Activated CD4-positive, alpha-beta memory T cell treated with anti-CD3 and anti-CD28 coated beads, Interleukin-2, amount 10 ng/mL, durations not matched to agents 7 days and 5 days (primary cell): Measurements from ENCODE around the gene LRRD1. TPM values are rescaled to one million over a fixed set of nuclear protein-coding genes. Genes with fewer than 3 reads are reported as not detected.
"Not testable (repeated sequence)": the region's sequence is repeated elsewhere in the genome, so short reads cannot be mapped to it uniquely, and the experiment has no call there.

Experiments
- CTCF ChIA-PET: fragments of 350-600 bp; sonication (Branson Sonifier 250); formaldehyde crosslinking; loops from one replicate; lab custom pipeline; 2021; ENCODE audit warnings: antibody characterized with exemption, inconsistent platforms; lab: Charles Lee
- POLR2A ChIA-PET: fragments of 350-600 bp; sonication (Branson Sonifier 250); formaldehyde crosslinking; loops from one replicate; lab custom pipeline; 2021; ENCODE audit warnings: antibody characterized with exemption; lab: Charles Lee
- DNase-seq: peaks from one replicate; pipeline ENCODE4 v3.0.0-alpha.2; 2020
- H3K27ac Mint-ChIP-seq: one replicate; pipeline ENCODE4 v1.8.0; 2021; ENCODE audit warnings: mild to moderate bottlenecking, mixed read lengths
- H3K27me3 Mint-ChIP-seq: one replicate; pipeline ENCODE4 v1.8.0; 2021; ENCODE audit warnings: mixed read lengths
- H3K36me3 Mint-ChIP-seq: one replicate; pipeline ENCODE4 v1.8.0; 2021; ENCODE audit warnings: low read depth, mixed read lengths
- H3K4me1 Mint-ChIP-seq: one replicate; pipeline ENCODE4 v1.8.0; 2021; ENCODE audit warnings: mixed read lengths
- H3K4me3 Mint-ChIP-seq: one replicate; pipeline ENCODE4 v1.8.0; 2021; ENCODE audit warnings: mild to moderate bottlenecking, mixed read lengths
- H3K9me3 Mint-ChIP-seq: one replicate; pipeline ENCODE4 v1.8.0; 2021; ENCODE audit warnings: mixed read lengths
- total RNA-seq, 2 experiments: library from RNA; stranded (reverse); gene quantifications; one replicate each; pipeline ENCODE4 v1.2.3, GENCODE V29; 2021

Gene LRRD1
- total RNA-seq, 2 experiments from 2014 or later, result not detected

DNA sequence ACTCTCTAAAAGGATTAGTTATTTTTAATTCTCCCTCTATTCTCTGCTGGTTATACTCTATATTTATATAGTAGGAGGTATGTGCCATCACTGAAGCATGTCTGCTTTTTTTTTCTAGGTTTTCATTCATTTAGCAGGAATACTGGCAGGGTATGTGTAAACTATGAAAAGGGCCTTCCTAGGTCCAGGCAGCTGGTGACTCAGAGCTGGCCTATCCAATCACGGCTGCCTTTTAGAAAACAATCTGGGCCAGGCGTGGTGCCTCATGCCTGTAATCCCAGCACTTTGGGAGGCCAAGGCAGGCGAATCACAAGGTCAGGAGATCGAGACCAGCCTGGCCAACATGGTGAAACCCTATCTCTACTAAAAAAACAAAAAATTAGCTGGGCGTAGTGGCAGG is 76.1 kb downstream of the LRRD1 start:
- H3K9me3 Mint-ChIP-seq, H3K27ac Mint-ChIP-seq, POLR2A ChIA-PET, CTCF ChIA-PET, H3K27me3 Mint-ChIP-seq, H3K4me1 Mint-ChIP-seq, H3K4me3 Mint-ChIP-seq, DNase-seq: not testable (repeated sequence)
- peaks cover 46% of the 10 kb centered on the region for H3K36me3 Mint-ChIP-seq

DNA sequence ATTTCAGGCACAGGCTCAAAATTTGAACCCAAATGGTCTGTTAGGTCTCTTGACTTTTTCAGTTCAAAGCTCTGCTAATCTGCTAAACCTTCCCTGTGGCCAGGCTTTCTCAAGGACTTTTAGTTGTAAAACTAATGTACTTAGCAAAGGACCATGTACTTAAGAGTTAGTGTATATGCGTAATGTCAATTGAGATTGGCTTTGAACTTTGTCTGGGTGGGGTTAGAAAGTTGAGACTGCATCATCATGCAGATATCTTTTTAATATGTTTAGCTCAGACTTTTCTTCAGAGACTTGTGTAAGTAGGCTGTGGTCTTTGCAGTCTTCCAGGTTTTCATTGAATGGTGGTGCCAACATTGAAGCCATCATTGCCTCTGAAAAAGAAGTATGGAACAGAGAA is 78.4 kb downstream of the LRRD1 start:
- CTCF ChIA-PET, result no interaction called here

DNA sequence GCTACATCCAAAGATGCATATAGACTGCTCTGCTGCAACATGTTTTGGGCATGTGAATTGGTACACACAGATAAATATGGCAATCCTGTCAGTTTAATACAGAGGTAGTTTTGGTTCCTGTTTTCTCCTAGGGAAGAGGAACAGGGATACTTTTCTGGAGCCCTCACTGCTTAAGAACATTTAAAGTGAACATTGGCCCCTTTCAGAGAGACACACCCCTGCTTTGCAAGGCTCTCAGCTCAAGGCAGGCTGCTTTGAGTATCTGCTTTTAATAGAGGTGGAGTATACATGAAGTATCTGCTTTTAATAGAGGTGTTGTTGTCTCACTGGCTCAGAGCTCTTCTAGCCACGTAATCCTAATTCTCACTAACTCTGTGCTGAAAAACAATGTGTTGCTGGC is 83.6 kb downstream of the LRRD1 start:
- ChIA-PET CTCF (no interaction called here), POLR2A (no interaction called here)
- DNase-seq, result no peak
- H3K9me3 Mint-ChIP-seq, result no peaks in the 10 kb centered on the region
- no peak overlapping the region for H3K4me3 Mint-ChIP-seq
- H3K27ac Mint-ChIP-seq, result no peak overlapping the region
- peaks cover 35% of the 10 kb centered on the region for H3K36me3 Mint-ChIP-seq
- no peaks in the 10 kb centered on the region for H3K27me3 Mint-ChIP-seq
- no peaks in the 10 kb centered on the region for H3K4me1 Mint-ChIP-seq

More for the DNA sequence above, 78.4 kb downstream of the LRRD1 start:
- Mint-ChIP-seq H3K27me3 (no peaks in the 10 kb centered on the region), H3K4me3 (no peak overlapping the region), H3K4me1 (no peaks in the 10 kb centered on the region), H3K36me3 (peaks cover 48% of the 10 kb centered on the region), H3K27ac (no peak overlapping the region), H3K9me3 (no peaks in the 10 kb centered on the region)
- no peak for DNase-seq
- POLR2A ChIA-PET, result no interaction called here

Other genes starting within 250 kb of the LRRD1 start
- 10 to 100 TPM; 32.4 to 41.7 TPM for gene AKAP9, start 238.3 kb downstream of the LRRD1 start, total RNA-seq
- 10 to 100 TPM; 94.3 to 97.9 TPM for gene CYP51A1, start 44.7 kb downstream of the LRRD1 start, total RNA-seq
- 10 to 100 TPM; 39.5 to 42.4 TPM for gene KRIT1, start 66.8 kb upstream of the LRRD1 start, total RNA-seq
- gene ANKIB1, start 66.8 kb upstream of the LRRD1 start, total RNA-seq, result 10 to 100 TPM; 65.1 to 70.2 TPM